Eye (tissue), 1 donor: ENCODE data around the gene CHMP1A.

Experiments used
- DNase-seq: peaks from one replicate; pipeline ENCODE4 v3.0.0-alpha.2; 2015

The CHMP1A gene

GRCh38 chr16:89621698-89622409 is 35.7 kb downstream of the CHMP1A start:
- no peak for DNase-seq

- DNase-seq: no peak
These were observed 36.3 kb downstream of the CHMP1A start for GRCh38 chr16:89621136-89621697.

GRCh38 chr16:89620406-89620841 is 37.1 kb downstream of the CHMP1A start:
- DNase-seq: peak; percentile 43

- peak; percentile 58 for DNase-seq
These were observed 37.7 kb downstream of the CHMP1A start for GRCh38 chr16:89619840-89620239.

- no peak for DNase-seq
These were observed 39.2 kb downstream of the CHMP1A start for GRCh38 chr16:89618109-89618998.

- no peak for DNase-seq
These were observed 40.5 kb downstream of the CHMP1A start for GRCh38 chr16:89617036-89617435.

- DNase-seq: no peak
These were observed 40.9 kb downstream of the CHMP1A start for GRCh38 chr16:89616623-89617022.

GRCh38 chr16:89615596-89616090 is 41.9 kb downstream of the CHMP1A start:
- DNase-seq: no peak

- no peak for DNase-seq
These were observed 42.3 kb downstream of the CHMP1A start for GRCh38 chr16:89615176-89615575.

- no peak for DNase-seq
These were observed 43.5 kb downstream of the CHMP1A start for GRCh38 chr16:89613954-89614459.

GRCh38 chr16:89613231-89613953 is 44.1 kb downstream of the CHMP1A start, which contains the start of gene DPEP1:
DPEP1 (plus strand) TSS chr16:89613642; CDS start chr16:89630411, 16,769 bp downstream.
- no peak for DNase-seq

GRCh38 chr16:89612415-89613166 is 44.9 kb downstream of the CHMP1A start:
- peak; percentile 60 for DNase-seq

GRCh38 chr16:89610108-89610453 is 47.4 kb downstream of the CHMP1A start:
- no peak for DNase-seq

- DNase-seq: no peak
These were observed 49.4 kb downstream of the CHMP1A start for GRCh38 chr16:89607937-89608740.

GRCh38 chr16:89607453-89607852 is 50.1 kb downstream of the CHMP1A start:
- no peak for DNase-seq

GRCh38 chr16:89606006-89606405 is 51.5 kb downstream of the CHMP1A start:
- no peak for DNase-seq

- no peak for DNase-seq
These were observed 52.1 kb downstream of the CHMP1A start for GRCh38 chr16:89605186-89605970.

- DNase-seq: no peak
These were observed 52.7 kb downstream of the CHMP1A start for GRCh38 chr16:89604764-89605163.

- no peak for DNase-seq
These were observed 54.4 kb downstream of the CHMP1A start for GRCh38 chr16:89602952-89603590.
